Omental fat pad (tissue), 4 donors: ENCODE results near the gene ZNF785. TPM values are rescaled to one million over a fixed set of nuclear protein-coding genes. Genes with fewer than 3 reads are reported as not detected.
"Not testable (repeated sequence)": the region's sequence is repeated elsewhere in the genome, so short reads cannot be mapped to it uniquely, and the experiment has no call there.

Experiments
- ATAC-seq: fragments of 150-250 bp; one replicate; pipeline ENCODE4 v1.9.1; 2016; ENCODE audit warnings: mild to moderate bottlenecking, moderate library complexity; ENCODE audit not compliant: low FRiP score
- DNase-seq: peaks from one replicate; pipeline ENCODE4 v3.0.0-alpha.2; 2019; ENCODE audit warnings: low spot score
- CTCF ChIP-seq, 3 donors: fragments of 450-650 bp; IDR thresholded peaks; one replicate each; pipeline ENCODE4 v1.5.1; 2016 to 2017; ENCODE audit warnings: antibody characterized with exemption in 3 of 3, mild to moderate bottlenecking in 3 of 3, moderate library complexity in 2 of 3
- total RNA-seq, 4 donors: library from RNA; depleted of rRNA; stranded (reverse); fragments of >200 nt; gene quantifications; one replicate each; pipeline ENCODE4 v1.1.0, GENCODE V29; 2016

Gene ZNF785
- total RNA-seq, 4 donors from 2014 or later = 4.5 to 12.1 (median 8.1) TPM

- no peak for ATAC-seq
- DNase-seq = no peak
- TF ChIP-seq CTCF (IDR thresholded peaks at IDR 0.05) = no peak
Measured at GRCh38 chr16:30602616-30603277, 17.2 kb upstream of the ZNF785 start.

GRCh38 chr16:30601966-30602365 lies 16.5 kb upstream of the ZNF785 start:
- DNase-seq (no peak), ATAC-seq (no peak)
- TF ChIP-seq CTCF (IDR thresholded peaks at IDR 0.05) = no peak

GRCh38 chr16:30600929-30601328 lies 15.4 kb upstream of the ZNF785 start:
- DNase-seq = no peak
- no peak for ATAC-seq
- TF ChIP-seq CTCF (IDR thresholded peaks at IDR 0.05) = no peak

- ATAC-seq = no peak
- TF ChIP-seq CTCF (IDR thresholded peaks at IDR 0.05) = no peak
Measured at GRCh38 chr16:30600215-30600614, 14.7 kb upstream of the ZNF785 start.

GRCh38 chr16:30592871-30593270 lies 7.4 kb upstream of the ZNF785 start:
- TF ChIP-seq CTCF (IDR thresholded peaks at IDR 0.05) = no peak
- DNase-seq (no peak), ATAC-seq (no peak)

More at GRCh38 chr16:30600215-30600614, 14.7 kb upstream of the ZNF785 start:
- no peak for DNase-seq

GRCh38 chr16:30590869-30591268 lies 5.4 kb upstream of the ZNF785 start:
- DNase-seq, ATAC-seq: not testable (repeated sequence)

GRCh38 chr16:30589582-30589981 lies 4.1 kb upstream of the ZNF785 start:
- ATAC-seq, DNase-seq: not testable (repeated sequence)

GRCh38 chr16:30588651-30589050 lies 3.2 kb upstream of the ZNF785 start:
- DNase-seq = no peak
- ATAC-seq = no peak

More at GRCh38 chr16:30588651-30589050, 3.2 kb upstream of the ZNF785 start:
- TF ChIP-seq CTCF (IDR thresholded peaks at IDR 0.05) = no peak
